IMR-90 (cell line): ENCODE measurements around the gene THSD8. TPM values are rescaled to one million over a fixed set of nuclear protein-coding genes. Genes with fewer than 3 reads are reported as not detected.
A peak's percentile ranks its signal among the peaks of the same experiment; 100 is the strongest.

Source experiments
- ATAC-seq: fragments of 200-7000 bp; cut with Tn5 transposase; 2 replicates; pipeline ENCODE4 v1.9.1; 2020; ENCODE audit warnings: low read depth, mild to moderate bottlenecking, moderate library complexity
- BruUV-seq: library from RNA; stranded (reverse); fragments of 400-500 nt; replicated peaks from 2 replicates; lab custom pipeline; 2021; lab: Mats Ljungman, UMichigan
- CTCF ChIA-PET: fragments of 300-600 bp; formaldehyde crosslinking; extraction: SDS; loops from one replicate; lab custom pipeline; 2021; ENCODE audit warnings: antibody characterized with exemption; lab: Yijun Ruan, JAX
- POLR2A ChIA-PET: fragments of 300-600 bp; sonication (Branson Sonifier 250); formaldehyde crosslinking; loops from one replicate; lab custom pipeline; 2022; ENCODE audit warnings: antibody characterized with exemption; ENCODE audit not compliant: unreplicated experiment; lab: Charles Lee
- DNase-seq: peaks from one replicate; pipeline ENCODE4 v3.0.0; 2013
- H2AFZ ChIP-seq: replicated peaks from 2 replicates; pipeline ENCODE3; 2013; ENCODE audit warnings: low read length, mild to moderate bottlenecking; ENCODE audit not compliant: poor library complexity
- H2AK5ac ChIP-seq: 2 replicates; pipeline ENCODE4 v1.6.1; 2013; ENCODE audit warnings: low read depth, low read length, inconsistent platforms
- H2AK9ac ChIP-seq: replicated peaks from 2 replicates; pipeline ENCODE3; 2013; ENCODE audit warnings: mild to moderate bottlenecking, low read depth, low read length, moderate library complexity; ENCODE audit not compliant: poor library complexity
- H2BK120ac ChIP-seq: 2 replicates; pipeline ENCODE4 v1.6.1; 2013; ENCODE audit warnings: low read depth, low read length, inconsistent platforms
- H2BK15ac ChIP-seq: 3 replicates; pipeline ENCODE4 v1.6.1; 2013; ENCODE audit warnings: low read depth, low read length, inconsistent platforms
- H2BK20ac ChIP-seq: 2 replicates; pipeline ENCODE4 v1.6.1; 2013; ENCODE audit warnings: low read depth, mild to moderate bottlenecking, inconsistent platforms, low read length, moderate library complexity
- H2BK5ac ChIP-seq: 2 replicates; pipeline ENCODE4 v1.6.1; 2013; ENCODE audit warnings: mild to moderate bottlenecking, low read depth, low read length, inconsistent platforms; ENCODE audit not compliant: poor library complexity, severe bottlenecking
- H3K14ac ChIP-seq: replicated peaks from 2 replicates; pipeline ENCODE4 v1.6.1; 2013; ENCODE audit warnings: low read depth, low read length, inconsistent platforms
- H3K18ac ChIP-seq: 2 replicates; pipeline ENCODE4 v1.6.1; 2013; ENCODE audit warnings: low read depth, low read length, control low read depth
- H3K23ac ChIP-seq: 2 replicates; pipeline ENCODE4 v1.6.1; 2013; ENCODE audit warnings: low read depth, low read length, inconsistent platforms
- H3K27ac ChIP-seq: 2 replicates; pipeline ENCODE4 v1.5.1; 2013; ENCODE audit warnings: mild to moderate bottlenecking, control low read depth, low read length; ENCODE audit not compliant: insufficient read depth
- H3K27me3 ChIP-seq: 2 replicates; pipeline ENCODE4 v1.6.1; 2013; ENCODE audit warnings: low read length; ENCODE audit not compliant: control insufficient read depth, insufficient read depth
- H3K36me3 ChIP-seq: 2 replicates; pipeline ENCODE4 v1.6.1; 2013; ENCODE audit warnings: low read length, mixed read lengths; ENCODE audit not compliant: control insufficient read depth, insufficient read depth
- H3K4ac ChIP-seq: 2 replicates; pipeline ENCODE4 v1.6.1; 2013; ENCODE audit warnings: low read depth, low read length, inconsistent platforms
- H3K4me1 ChIP-seq: 2 replicates; pipeline ENCODE4 v1.6.1; 2013; ENCODE audit warnings: low read length, mixed read lengths; ENCODE audit not compliant: control insufficient read depth, insufficient read depth
- H3K4me2 ChIP-seq: 2 replicates; pipeline ENCODE4 v1.6.1; 2013; ENCODE audit warnings: low read depth, mild to moderate bottlenecking, control low read depth, low read length, moderate library complexity
- H3K4me3 ChIP-seq: 2 replicates; pipeline ENCODE4 v1.5.1; 2013; ENCODE audit warnings: low read depth, mild to moderate bottlenecking, control low read depth, low read length, moderate library complexity; ENCODE audit not compliant: insufficient read depth
- H3K56ac ChIP-seq: 2 replicates; pipeline ENCODE4 v1.6.1; 2013; ENCODE audit warnings: low read length, inconsistent platforms; ENCODE audit not compliant: insufficient read depth; ENCODE audit errors: extremely low read depth
- H3K79me1 ChIP-seq, 2 experiments: 2 replicates each; pipeline ENCODE4 v1.6.1; 2013; ENCODE audit warnings: low read length in 2 of 2, inconsistent platforms in 1 of 2, low read depth in 1 of 2
- H3K9ac ChIP-seq: 2 replicates; pipeline ENCODE4 v1.6.1; 2013; ENCODE audit warnings: low read depth, low read length, control low read depth
- H3K9me1 ChIP-seq: 2 replicates; pipeline ENCODE4 v1.6.1; 2013; ENCODE audit warnings: low read length, inconsistent platforms; ENCODE audit not compliant: insufficient read depth
- H3K9me3 ChIP-seq: 2 replicates; pipeline ENCODE4 v1.6.1; 2013; ENCODE audit warnings: low read length; ENCODE audit not compliant: control insufficient read depth, insufficient read depth
- H4K20me1 ChIP-seq: 2 replicates; pipeline ENCODE4 v1.6.1; 2013; ENCODE audit warnings: low read length, inconsistent platforms; ENCODE audit not compliant: insufficient read depth
- H4K5ac ChIP-seq: 2 replicates; pipeline ENCODE4 v1.6.1; 2013; ENCODE audit warnings: mild to moderate bottlenecking, low read depth, low read length, control low read depth
- H4K8ac ChIP-seq, 2 experiments: 2 replicates each; pipeline ENCODE4 v1.6.1; 2013; ENCODE audit warnings: low read depth in 2 of 2, low read length in 2 of 2, control low read depth in 1 of 2, inconsistent platforms in 1 of 2
- H4K91ac ChIP-seq: 2 replicates; pipeline ENCODE4 v1.6.1; 2013; ENCODE audit warnings: low read depth, low read length, inconsistent platforms; ENCODE audit not compliant: insufficient read depth
- BHLHE40 ChIP-seq: fragments of 150-350 bp; IDR thresholded peaks from 2 replicates; pipeline ENCODE4 v1.6.1; 2016; ENCODE audit warnings: mild to moderate bottlenecking, low read depth, low read length
- CEBPB ChIP-seq: IDR thresholded peaks from 2 replicates; pipeline ENCODE4 v1.6.1; 2012; ENCODE audit warnings: low read depth, low read length, improper control_type of control experiment
- CHD1 ChIP-seq: IDR thresholded peaks from 2 replicates; pipeline ENCODE4 v1.6.1; 2012; ENCODE audit warnings: low read depth, low read length, improper control_type of control experiment
- FOS ChIP-seq: fragments of 150-350 bp; IDR thresholded peaks from 2 replicates; pipeline ENCODE4 v1.6.1; 2016; ENCODE audit warnings: low read depth, low read length
- MAFK ChIP-seq: IDR thresholded peaks from 2 replicates; pipeline ENCODE4 v1.6.1; 2012; ENCODE audit warnings: low read depth, low read length, improper control_type of control experiment
- MAZ ChIP-seq: IDR thresholded peaks from 2 replicates; pipeline ENCODE4 v1.6.1; 2012; ENCODE audit warnings: low read depth, mild to moderate bottlenecking, low read length, improper control_type of control experiment, moderate library complexity, borderline replicate concordance
- MXI1 ChIP-seq: IDR thresholded peaks from 2 replicates; pipeline ENCODE4 v1.6.1; 2012; ENCODE audit warnings: low read depth, mild to moderate bottlenecking, low read length, moderate library complexity, borderline replicate concordance
- NFE2L2 ChIP-seq: fragments of 150-350 bp; IDR thresholded peaks from 2 replicates; pipeline ENCODE4 v1.6.1; 2016; ENCODE audit warnings: low read depth, mild to moderate bottlenecking, low read length
- POLR2A ChIP-seq: IDR thresholded peaks from 2 replicates; pipeline ENCODE4 v1.6.1; 2012; ENCODE audit warnings: mild to moderate bottlenecking, low read depth, low read length
- RAD21 ChIP-seq: IDR thresholded peaks from 2 replicates; pipeline ENCODE4 v1.6.1; 2012; ENCODE audit warnings: low read length, improper control_type of control experiment
- RCOR1 ChIP-seq: IDR thresholded peaks from 2 replicates; pipeline ENCODE4 v1.6.1; 2012; ENCODE audit warnings: mild to moderate bottlenecking, low read length, improper control_type of control experiment; ENCODE audit not compliant: insufficient replicate concordance
- RFX5 ChIP-seq: IDR thresholded peaks from 2 replicates; pipeline ENCODE4 v1.8.0; 2012; ENCODE audit warnings: low read depth, mild to moderate bottlenecking, low read length, moderate library complexity
- SMC3 ChIP-seq: fragments of 150-350 bp; IDR thresholded peaks from 2 replicates; pipeline ENCODE4 v1.6.1; 2016; ENCODE audit warnings: low read depth, mild to moderate bottlenecking, antibody characterized with exemption, low read length, moderate library complexity
- WGBS, 2 experiments: methylation state at CpG; one replicate each; pipeline versions ENCODE4 v1.1.5 to v1.1.7; 2013; ENCODE audit warnings: missing lambda C conversion rate in 2 of 2; ENCODE audit not compliant: insufficient read length in 1 of 2; ENCODE audit errors: extremely low coverage in 2 of 2; 5-methylcytosine and 5-hydroxymethylcytosine counted together
- dilution Hi-C: fragments of 300-500 bp; cut with HindIII; formaldehyde crosslinking; loops from one replicate; pipeline ENCODE4 v1.14.3; 2018; ENCODE audit warnings: low sequenced_read_pairs; ENCODE audit not compliant: unreplicated experiment
- in situ Hi-C: fragments of 300-500 bp; cut with MboI; formaldehyde crosslinking; loops from 3 replicates; pipeline ENCODE4 v1.14.3; 2019; ENCODE audit warnings: low sequenced_read_pairs, inconsistent platforms, mixed read lengths
- intact Hi-C: fragments of 100-400 bp; cut with micrococcal nuclease; formaldehyde crosslinking; loops from 2 replicates; pipeline ENCODE4 v1.10.0; 2022
- polyA plus RNA-seq, 3 experiments: library from polyadenylated mRNA; depleted of rRNA; stranded (reverse); fragments of >200 nt; gene quantifications; 2 replicates each; pipeline ENCODE4 v1.2.3, GENCODE V29; 2012; ENCODE audit warnings: low replicate concordance in 1 of 3
- total RNA-seq: library from RNA; depleted of rRNA; stranded (reverse); fragments of >200 nt; gene quantifications from 2 replicates; pipeline ENCODE4 v1.2.3, GENCODE V29; 2012
- TF ChIP-seq, protein P1 (sequence below): fragments of 150-350 bp; IDR thresholded peaks from 2 replicates; pipeline ENCODE4 v1.6.1; 2017; ENCODE audit warnings: mild to moderate bottlenecking, antibody characterized with exemption, low read length, low read depth
- TF ChIP-seq, protein P2 (sequence below): fragments of 150-350 bp; IDR thresholded peaks from 2 replicates; pipeline ENCODE4 v1.6.1; 2016; ENCODE audit warnings: low read depth, mild to moderate bottlenecking, low read length, moderate library complexity, borderline replicate concordance

The THSD8 gene
- total and polyA plus RNA-seq, 2 of the 4 experiments (the other 2 are of a cell fraction) = 0.68 TPM; not detected in 1

DNA sequence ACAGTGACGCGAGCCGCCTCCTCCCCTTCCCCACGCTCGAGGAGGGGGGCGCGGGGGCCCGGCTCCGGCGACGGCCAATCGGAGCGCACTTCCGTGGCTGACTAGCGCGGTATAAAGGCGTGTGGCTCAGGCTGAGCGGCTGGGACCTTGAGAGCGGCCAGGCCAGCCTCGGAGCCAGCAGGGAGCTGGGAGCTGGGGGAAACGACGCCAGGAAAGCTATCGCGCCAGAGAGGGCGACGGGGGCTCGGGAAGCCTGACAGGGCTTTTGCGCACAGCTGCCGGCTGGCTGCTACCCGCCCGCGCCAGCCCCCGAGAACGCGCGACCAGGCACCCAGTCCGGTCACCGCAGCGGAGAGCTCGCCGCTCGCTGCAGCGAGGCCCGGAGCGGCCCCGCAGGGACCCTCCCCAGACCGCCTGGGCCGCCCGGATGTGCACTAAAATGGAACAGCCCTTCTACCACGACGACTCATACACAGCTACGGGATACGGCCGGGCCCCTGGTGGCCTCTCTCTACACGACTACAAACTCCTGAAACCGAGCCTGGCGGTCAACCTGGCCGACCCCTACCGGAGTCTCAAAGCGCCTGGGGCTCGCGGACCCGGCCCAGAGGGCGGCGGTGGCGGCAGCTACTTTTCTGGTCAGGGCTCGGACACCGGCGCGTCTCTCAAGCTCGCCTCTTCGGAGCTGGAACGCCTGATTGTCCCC is 10.4 kb upstream of the THSD8 start, which contains the start of gene JUNB:
JUNB (plus strand) TSS at position 142 of the 706 bp plus-strand sequence; CDS start at position 428, 286 bp downstream.
- Histone ChIP-seq H3K79me1 (peaks cover 0 to 39% of the 10 kb centered on the region in 2 experiments; a peak in 2 of 4 replicates), H2BK20ac (peak within 1 kb of the TSS; percentile 63), H2BK120ac (peak within 1 kb of the TSS; percentile 67), H4K5ac (peak within 1 kb of the TSS; percentile 44), H4K8ac (peak within 1 kb of the TSS; percentile 45 to 92), H3K9ac (peak within 1 kb of the TSS; percentile 80), H3K27me3 (no peaks in the 10 kb centered on the region), H2AK5ac (peak within 1 kb of the TSS; percentile 85), H2BK5ac (peak within 1 kb of the TSS; percentile 92), H3K9me3 (no peaks in the 10 kb centered on the region), H2AFZ (peak within 1 kb of the TSS; percentile 81), H3K4me1 (peaks cover 19% of the 10 kb centered on the region), H4K91ac (peak within 1 kb of the TSS; percentile 91), H3K4me2 (peak within 1 kb of the TSS; percentile 88), H4K20me1 (peaks cover 20% of the 10 kb centered on the region), H3K56ac (peak within 1 kb of the TSS; percentile 89), H3K4me3 (peak within 1 kb of the TSS; percentile 97), H3K23ac (peak within 1 kb of the TSS; percentile 98), H2BK15ac (peak within 1 kb of the TSS; percentile 87; the same call in 1 of the 3 replicates), H3K36me3 (no peaks in the 10 kb centered on the region), H3K4ac (peak within 1 kb of the TSS; percentile 97), H3K27ac (peak within 1 kb of the TSS; percentile 89), H3K18ac (peak within 1 kb of the TSS; percentile 64), H3K9me1 (no peaks in the 10 kb centered on the region; the same call in none of the 2 replicates), H3K14ac (peak within 1 kb of the TSS; percentile 95), H2AK9ac (peak within 1 kb of the TSS; percentile 97)
- ATAC-seq (peak; percentile 49), DNase-seq (peak; percentile 96)
- dilution Hi-C loops = no loop called here
- intact Hi-C loops = loop anchor here (1.0 kb wide), 1 partner anchor 14 kb away; no protein-coding TSS in a partner anchor
- WGBS, 2 experiments = 0% methylated on average over 51 of the region's 73 CpGs; no CpG with 5 or more reads in 1 of the 2 experiments
- CTCF ChIA-PET = interaction anchor here (1.1 to 3.0 kb wide), 3 partner anchors 14 to 27 kb away, joined by 3 to 14 read pairs (median 11); no protein-coding TSS in a partner anchor
- in situ Hi-C loops = loop anchor here (25.0 kb wide), 1 partner anchor 1046 kb away; no protein-coding TSS in a partner anchor
- TSS peak; percentile 85 for BruUV-seq
- POLR2A ChIA-PET = interaction anchor here (0.6 to 2.4 kb wide), 5 partner anchors 9 to 358 kb away, joined by 3 to 11 read pairs (median 3); partner anchors contain the start of genes IER2 and STX10
- TF ChIP-seq MXI1 (no peak), RCOR1 (no peak), CEBPB (no peak), NFE2L2 (peak; percentile 61), FOS (peak; percentile 16; the same call in 1 of the 2 replicates), MAFK (no peak), MAZ (peak; percentile 97), CHD1 (peak; percentile 99), RFX5 (no peak), BHLHE40 (no peak), POLR2A (peak; percentile 99), RAD21 (no peak), SMC3 (no peak)
- TF ChIP-seq, protein P1, sequence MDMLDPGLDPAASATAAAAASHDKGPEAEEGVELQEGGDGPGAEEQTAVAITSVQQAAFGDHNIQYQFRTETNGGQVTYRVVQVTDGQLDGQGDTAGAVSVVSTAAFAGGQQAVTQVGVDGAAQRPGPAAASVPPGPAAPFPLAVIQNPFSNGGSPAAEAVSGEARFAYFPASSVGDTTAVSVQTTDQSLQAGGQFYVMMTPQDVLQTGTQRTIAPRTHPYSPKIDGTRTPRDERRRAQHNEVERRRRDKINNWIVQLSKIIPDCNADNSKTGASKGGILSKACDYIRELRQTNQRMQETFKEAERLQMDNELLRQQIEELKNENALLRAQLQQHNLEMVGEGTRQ = no peak
- TF ChIP-seq, protein P2, sequence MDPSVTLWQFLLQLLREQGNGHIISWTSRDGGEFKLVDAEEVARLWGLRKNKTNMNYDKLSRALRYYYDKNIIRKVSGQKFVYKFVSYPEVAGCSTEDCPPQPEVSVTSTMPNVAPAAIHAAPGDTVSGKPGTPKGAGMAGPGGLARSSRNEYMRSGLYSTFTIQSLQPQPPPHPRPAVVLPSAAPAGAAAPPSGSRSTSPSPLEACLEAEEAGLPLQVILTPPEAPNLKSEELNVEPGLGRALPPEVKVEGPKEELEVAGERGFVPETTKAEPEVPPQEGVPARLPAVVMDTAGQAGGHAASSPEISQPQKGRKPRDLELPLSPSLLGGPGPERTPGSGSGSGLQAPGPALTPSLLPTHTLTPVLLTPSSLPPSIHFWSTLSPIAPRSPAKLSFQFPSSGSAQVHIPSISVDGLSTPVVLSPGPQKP = no peak
